Measurements from ENCODE around the gene ZNF318. TPM values are rescaled to one million over a fixed set of nuclear protein-coding genes. Genes with fewer than 3 reads are reported as not detected.

Gene ZNF318
- total and polyA plus RNA-seq, 5 donors: 4.6 to 14.0 (median 11.4) TPM

DNA sequence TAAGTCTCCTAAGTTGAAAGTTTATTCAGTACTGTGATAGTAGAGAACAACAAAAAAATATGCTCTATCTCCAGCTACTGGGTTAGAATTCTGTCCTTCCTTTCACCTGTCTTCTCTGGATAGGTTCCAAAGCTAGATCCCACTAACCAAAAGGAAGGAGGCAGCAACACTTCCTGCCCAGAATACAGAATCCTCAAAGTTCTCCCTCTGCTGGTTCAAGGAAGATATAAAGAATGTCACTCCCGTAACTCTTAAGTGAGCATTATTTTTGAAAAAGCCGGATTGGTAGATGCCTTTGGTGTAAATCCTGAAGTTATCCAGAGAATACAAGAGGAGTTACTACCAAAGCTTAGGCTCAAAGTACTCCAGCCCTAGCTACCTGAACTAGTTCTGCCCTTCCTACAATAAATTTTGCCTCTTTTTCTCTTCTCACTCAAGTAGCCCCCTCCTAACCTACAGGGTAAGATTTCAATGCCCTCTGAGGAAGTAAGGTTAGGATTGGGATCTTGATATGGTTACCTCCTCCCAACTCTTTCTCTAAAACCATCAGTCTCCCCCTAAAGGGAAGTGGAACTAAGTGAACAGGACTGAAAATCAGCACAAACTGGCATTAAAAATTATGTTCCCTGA lies 34.9 kb downstream of the ZNF318 start:
- H3K9me3 ChIP-seq (ENCODE audit: control insufficient read depth, low read length): no peaks in the 10 kb centered on the region
- intact Hi-C loops (cut with DNase I): loop anchor here (5.0 to 10.0 kb wide), 2 partner anchors 70 to 72 kb away; no protein-coding TSS in a partner anchor
- 29% methylated on average over 2 of the region's 2 CpGs for WGBS
- H3K4me1 ChIP-seq (ENCODE audit: control insufficient read depth, insufficient read depth, low read length): no peaks in the 10 kb centered on the region
- no peak overlapping the region for H3K27ac ChIP-seq (ENCODE audit: low read length)
- ATAC-seq (peak; percentile 68 to 77), DNase-seq (no peak)
- no peak overlapping the region for H3K4me3 ChIP-seq (ENCODE audit: low read length)
- H3K27me3 ChIP-seq (ENCODE audit: control insufficient read depth, insufficient read depth): no peaks in the 10 kb centered on the region

DNA sequence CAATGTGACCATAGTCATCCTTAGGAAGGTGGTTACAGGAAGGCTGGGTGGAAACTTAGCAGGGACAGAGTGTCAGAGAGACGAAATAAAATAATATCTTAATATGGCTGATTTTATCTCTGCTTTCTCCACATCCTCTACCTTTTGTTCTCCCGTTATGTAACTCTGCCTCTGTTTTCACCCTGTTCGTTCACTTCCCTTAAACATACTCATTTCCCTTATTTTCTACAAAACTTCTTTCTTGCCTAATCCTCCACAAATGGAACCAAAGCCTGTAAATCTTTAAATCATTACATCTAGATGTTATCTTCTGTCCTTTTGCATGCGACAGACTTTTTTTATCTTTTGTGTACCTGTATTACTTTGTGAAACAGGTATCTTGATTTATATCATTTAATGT lies 37.6 kb downstream of the ZNF318 start:
- Histone ChIP-seq H3K9me3 (ENCODE audit: control insufficient read depth, low read length) (no peaks in the 10 kb centered on the region), H3K27me3 (ENCODE audit: control insufficient read depth, insufficient read depth) (no peaks in the 10 kb centered on the region), H3K27ac (ENCODE audit: low read length) (no peak overlapping the region), H3K4me3 (ENCODE audit: low read length) (no peak overlapping the region), H3K4me1 (ENCODE audit: control insufficient read depth, insufficient read depth, low read length) (no peaks in the 10 kb centered on the region)
- intact Hi-C loops (cut with DNase I): loop anchor here in 2 of 4 donors (10.0 kb wide), 1 partner anchor 67 kb away; no protein-coding TSS in a partner anchor
- WGBS: 73% methylated on average over 4 of the region's 4 CpGs
- no peak for ATAC-seq
- no peak for DNase-seq

DNA sequence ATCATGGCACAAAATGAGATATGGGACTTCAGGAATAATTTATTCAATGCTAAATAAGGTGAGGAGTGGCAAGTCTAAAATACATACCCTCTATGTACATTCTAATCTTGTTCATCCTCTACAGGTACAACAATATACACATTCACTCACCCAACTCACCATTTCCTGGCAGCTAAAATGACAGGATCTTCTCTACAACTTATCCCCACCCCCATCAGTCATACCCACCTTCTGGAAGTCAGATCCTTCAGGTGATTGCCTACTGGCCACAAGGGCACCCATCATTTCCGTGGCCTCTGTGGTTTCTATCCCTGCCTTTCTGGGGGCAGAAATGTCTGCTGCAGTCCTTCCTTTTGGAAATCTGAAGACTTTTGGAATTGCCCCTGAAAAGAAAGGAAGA lies 38.0 kb downstream of the ZNF318 start:
- Histone ChIP-seq H3K4me1 (ENCODE audit: control insufficient read depth, insufficient read depth, low read length) (no peaks in the 10 kb centered on the region), H3K27me3 (ENCODE audit: control insufficient read depth, insufficient read depth) (no peaks in the 10 kb centered on the region), H3K9me3 (ENCODE audit: control insufficient read depth, low read length) (no peaks in the 10 kb centered on the region), H3K4me3 (ENCODE audit: low read length) (no peak overlapping the region), H3K27ac (ENCODE audit: low read length) (no peak overlapping the region)
- intact Hi-C loops (cut with DNase I): loop anchor here in 2 of 4 donors (10.0 kb wide), 1 partner anchor 67 kb away; no protein-coding TSS in a partner anchor
- no peak for ATAC-seq
- WGBS: 77% methylated on average over 1 of the region's 1 CpG
- no peak for DNase-seq

DNA sequence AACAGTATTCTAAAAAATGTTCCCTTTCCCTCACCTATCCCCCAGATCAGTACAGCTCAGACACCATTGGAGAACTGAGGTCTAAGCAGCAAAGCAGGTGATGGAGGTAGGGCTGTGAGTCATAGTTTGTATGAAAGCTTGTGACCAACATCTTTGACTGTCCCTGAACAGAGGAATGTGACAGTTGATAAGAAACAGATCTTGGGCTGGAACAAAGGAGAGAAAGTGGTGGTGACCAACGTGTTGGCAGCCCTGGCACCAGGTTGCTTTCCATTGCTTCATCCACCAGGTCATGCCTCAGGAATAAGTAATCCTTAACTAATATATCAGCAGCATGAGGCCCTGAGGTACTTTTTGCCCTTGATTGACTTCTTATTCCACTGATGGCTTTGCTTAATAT lies 40.9 kb downstream of the ZNF318 start:
- WGBS: 23% methylated on average over 1 of the region's 1 CpG
- peak; percentile 82 to 90 for ATAC-seq

DNA sequence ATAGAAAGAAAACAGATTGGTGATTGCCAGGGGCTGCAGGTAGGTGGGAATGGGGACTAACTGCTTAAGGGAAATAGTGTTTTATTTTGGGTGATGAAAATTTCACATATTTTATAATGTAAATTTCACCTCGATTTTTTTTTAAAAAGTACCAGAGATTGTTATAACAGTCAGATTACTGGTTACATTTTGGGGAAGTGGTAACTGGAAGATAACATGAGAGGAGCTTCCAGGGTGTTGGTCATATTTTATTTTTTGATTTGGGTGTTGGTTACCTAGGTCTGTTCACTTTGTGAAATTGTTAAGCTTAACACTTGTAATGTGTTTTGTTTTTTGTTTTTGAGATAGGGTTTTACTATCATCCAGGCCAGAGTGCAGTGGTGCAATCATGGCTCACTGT lies 43.6 kb downstream of the ZNF318 start:
- Histone ChIP-seq H3K4me1 (ENCODE audit: control insufficient read depth, insufficient read depth, low read length) (no peaks in the 10 kb centered on the region), H3K9me3 (ENCODE audit: control insufficient read depth, low read length) (no peaks in the 10 kb centered on the region), H3K27ac (ENCODE audit: low read length) (no peak overlapping the region), H3K4me3 (ENCODE audit: low read length) (no peak overlapping the region), H3K27me3 (ENCODE audit: control insufficient read depth, insufficient read depth) (no peaks in the 10 kb centered on the region)
- intact Hi-C loops (cut with DNase I): loop anchor here in 1 of 4 donors (5.0 kb wide), 1 partner anchor 59 kb away; no protein-coding TSS in a partner anchor
- 71% methylated on average over 1 of the region's 1 CpG for WGBS
- ATAC-seq (no peak), DNase-seq (no peak)

More for the DNA sequence above, 40.9 kb downstream of the ZNF318 start:
- Histone ChIP-seq H3K9me3 (ENCODE audit: control insufficient read depth, low read length) (no peaks in the 10 kb centered on the region), H3K4me3 (ENCODE audit: low read length) (no peak overlapping the region), H3K27ac (ENCODE audit: low read length) (peak overlapping the region; percentile 18), H3K27me3 (ENCODE audit: control insufficient read depth, insufficient read depth) (no peaks in the 10 kb centered on the region), H3K4me1 (ENCODE audit: control insufficient read depth, insufficient read depth, low read length) (no peaks in the 10 kb centered on the region)
- peak in 2 of 3 donors; percentile 59 to 63 for DNase-seq
- intact Hi-C loops (cut with DNase I): loop anchor here in 1 of 4 donors (5.0 kb wide), 1 partner anchor 61 kb away; no protein-coding TSS in a partner anchor

DNA sequence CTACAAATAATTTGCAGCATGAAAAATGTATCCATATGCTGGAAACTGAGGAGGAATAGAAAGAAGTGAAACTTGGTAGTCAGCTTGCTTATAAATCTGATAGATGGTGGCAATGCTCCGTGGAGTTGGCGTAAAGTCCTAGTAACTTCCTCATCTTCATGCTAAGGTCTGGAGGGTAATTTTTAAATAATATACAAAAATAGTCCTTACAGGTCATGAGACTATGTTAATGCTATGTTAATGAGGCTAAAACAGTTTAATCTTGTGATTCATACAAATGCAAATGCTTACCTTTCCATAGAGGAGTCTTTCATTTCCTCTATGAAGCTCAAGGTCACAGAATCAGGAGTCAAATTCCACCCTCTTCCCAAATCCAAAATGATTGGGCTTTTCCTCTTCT lies 51.4 kb downstream of the ZNF318 start:
- H3K4me1 ChIP-seq (ENCODE audit: control insufficient read depth, insufficient read depth, low read length): no peaks in the 10 kb centered on the region
- no peak for DNase-seq
- 92% methylated on average over 2 of the region's 2 CpGs for WGBS

DNA sequence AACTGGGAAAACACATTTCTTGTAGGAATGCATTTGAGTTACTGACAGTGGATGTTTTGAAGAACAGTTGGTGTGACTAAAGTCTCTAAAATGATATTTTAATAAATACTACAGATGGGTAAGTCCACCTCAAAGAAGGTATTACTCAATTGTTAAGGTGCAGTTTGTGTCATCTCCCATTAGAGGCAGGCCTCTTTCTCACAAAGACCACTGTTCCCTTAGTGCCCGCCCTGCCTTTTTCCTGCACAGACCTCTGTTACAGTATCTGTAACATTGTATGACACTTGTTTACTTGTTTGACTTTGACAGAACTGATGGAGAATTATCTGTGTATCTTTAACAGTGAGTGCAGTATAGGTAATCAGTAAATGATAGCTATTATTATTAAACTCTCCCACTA lies 55.6 kb downstream of the ZNF318 start:
- WGBS: 89% methylated on average over 1 of the region's 1 CpG
- DNase-seq (no peak), ATAC-seq (no peak)
- Histone ChIP-seq H3K27ac (ENCODE audit: low read length) (no peak overlapping the region), H3K4me3 (ENCODE audit: low read length) (no peak overlapping the region), H3K27me3 (ENCODE audit: control insufficient read depth, insufficient read depth) (no peaks in the 10 kb centered on the region), H3K9me3 (ENCODE audit: control insufficient read depth, low read length) (no peaks in the 10 kb centered on the region), H3K4me1 (ENCODE audit: control insufficient read depth, insufficient read depth, low read length) (peaks cover 2% of the 10 kb centered on the region)
- intact Hi-C loops (cut with DNase I): no loop called here

More for the DNA sequence above, 51.4 kb downstream of the ZNF318 start:
- no peak overlapping the region for H3K4me3 ChIP-seq (ENCODE audit: low read length)
- intact Hi-C loops (cut with DNase I): no loop called here
- no peaks in the 10 kb centered on the region for H3K9me3 ChIP-seq (ENCODE audit: control insufficient read depth, low read length)
- ATAC-seq: no peak
- no peak overlapping the region for H3K27ac ChIP-seq (ENCODE audit: low read length)
- no peaks in the 10 kb centered on the region for H3K27me3 ChIP-seq (ENCODE audit: control insufficient read depth, insufficient read depth)

DNA sequence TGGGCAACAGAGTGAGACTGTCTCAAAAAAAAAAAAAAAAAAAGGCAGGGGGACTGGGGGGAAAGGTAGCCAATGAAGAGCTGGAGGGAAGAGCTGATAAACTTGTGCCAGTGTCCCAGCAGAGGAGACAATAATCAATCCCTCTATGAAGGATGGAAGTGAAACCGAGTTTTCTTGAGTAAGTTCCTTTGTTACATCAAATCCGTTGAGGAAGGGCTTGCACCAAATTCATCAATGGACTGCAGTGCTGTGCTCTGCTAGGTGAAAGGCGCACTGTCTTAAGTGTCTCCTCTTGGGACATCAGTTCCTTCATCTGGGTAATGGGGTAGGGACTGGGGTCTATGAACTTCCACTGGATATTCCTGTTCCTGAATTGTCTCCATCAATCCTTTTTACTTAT lies 57.8 kb downstream of the ZNF318 start:
- H3K9me3 ChIP-seq (ENCODE audit: control insufficient read depth, low read length): no peaks in the 10 kb centered on the region
- WGBS: 69% methylated on average over 3 of the region's 3 CpGs
- no peaks in the 10 kb centered on the region for H3K27me3 ChIP-seq (ENCODE audit: control insufficient read depth, insufficient read depth)
- intact Hi-C loops (cut with DNase I): no loop called here
- DNase-seq: no peak
- peaks cover 4% of the 10 kb centered on the region for H3K4me1 ChIP-seq (ENCODE audit: control insufficient read depth, insufficient read depth, low read length)
- ATAC-seq: no peak
- no peak overlapping the region for H3K27ac ChIP-seq (ENCODE audit: low read length)
- no peak overlapping the region for H3K4me3 ChIP-seq (ENCODE audit: low read length)

DNA sequence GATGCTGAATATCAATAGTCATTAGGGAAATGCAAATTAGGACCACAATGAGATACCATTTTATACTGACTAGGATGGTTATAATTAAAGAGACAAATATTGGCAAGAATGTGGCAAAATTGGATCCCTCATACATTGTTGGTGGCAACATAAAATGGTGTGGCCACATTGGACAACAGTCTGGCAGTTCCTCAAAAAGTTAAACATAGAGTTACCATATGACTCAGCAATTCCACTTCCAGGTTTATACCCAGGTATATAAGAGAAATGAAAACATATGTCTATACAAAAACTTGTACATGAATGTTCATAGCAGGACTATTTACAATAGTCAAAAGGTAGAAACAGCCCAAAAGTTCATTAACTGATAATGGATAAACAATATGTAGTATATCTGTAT lies 58.8 kb downstream of the ZNF318 start:
- no peak overlapping the region for H3K4me3 ChIP-seq (ENCODE audit: low read length)
- ATAC-seq (no peak), DNase-seq (no peak)
- intact Hi-C loops (cut with DNase I): no loop called here
- H3K4me1 ChIP-seq (ENCODE audit: control insufficient read depth, insufficient read depth, low read length): peaks cover 4% of the 10 kb centered on the region
- H3K27ac ChIP-seq (ENCODE audit: low read length): no peak overlapping the region
- H3K9me3 ChIP-seq (ENCODE audit: control insufficient read depth, low read length): no peaks in the 10 kb centered on the region
- no peaks in the 10 kb centered on the region for H3K27me3 ChIP-seq (ENCODE audit: control insufficient read depth, insufficient read depth)

DNA sequence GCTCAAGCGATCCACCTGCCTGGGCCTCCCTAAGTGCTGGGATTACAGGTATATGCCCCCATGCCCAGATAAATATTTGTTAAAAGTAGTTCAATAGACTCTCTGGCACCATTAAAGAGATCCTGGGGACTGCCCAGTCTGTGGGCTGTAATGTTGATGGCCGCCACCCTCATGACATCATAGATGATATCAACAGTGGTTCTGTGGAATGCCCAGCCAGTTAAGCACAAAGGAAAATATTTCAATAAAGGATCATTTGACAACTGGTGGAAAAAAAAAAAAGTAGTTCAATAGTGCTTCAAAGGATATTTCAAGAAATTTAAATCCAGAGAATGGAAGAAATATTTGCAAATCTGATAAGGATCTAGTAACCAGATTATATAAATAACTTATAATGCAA lies 59.3 kb downstream of the ZNF318 start:
- DNase-seq (no peak), ATAC-seq (no peak)
- peaks cover 4% of the 10 kb centered on the region for H3K4me1 ChIP-seq (ENCODE audit: control insufficient read depth, insufficient read depth, low read length)
- intact Hi-C loops (cut with DNase I): no loop called here
- no peaks in the 10 kb centered on the region for H3K27me3 ChIP-seq (ENCODE audit: control insufficient read depth, insufficient read depth)
- no peak overlapping the region for H3K4me3 ChIP-seq (ENCODE audit: low read length)
- no peaks in the 10 kb centered on the region for H3K9me3 ChIP-seq (ENCODE audit: control insufficient read depth, low read length)
- 96% methylated on average over 2 of the region's 2 CpGs for WGBS
- H3K27ac ChIP-seq (ENCODE audit: low read length): no peak overlapping the region

DNA sequence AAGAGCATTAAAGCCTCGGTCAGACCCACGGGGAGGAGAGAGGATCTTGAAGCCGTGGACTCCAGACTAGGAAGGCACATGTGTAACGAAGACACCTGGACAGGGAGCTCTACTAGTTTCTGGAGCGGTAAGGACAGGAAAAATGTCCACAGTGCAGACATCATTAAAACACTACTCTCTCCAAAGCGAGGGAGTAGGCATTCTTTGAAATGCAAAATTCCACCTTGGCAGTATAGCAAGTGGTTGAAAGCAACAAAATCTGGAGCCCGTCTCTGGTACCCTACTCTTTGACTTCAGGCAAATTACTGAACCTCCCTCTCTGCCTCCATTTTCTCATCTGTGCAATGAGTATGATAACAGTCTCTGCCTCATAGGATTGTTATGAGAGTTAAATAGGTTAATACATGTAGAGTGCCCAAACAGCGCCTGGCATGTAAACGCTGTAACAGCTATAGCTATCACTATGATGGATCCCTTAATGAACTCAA lies 60.4 kb downstream of the ZNF318 start:
- Histone ChIP-seq H3K27me3 (ENCODE audit: control insufficient read depth, insufficient read depth) (no peaks in the 10 kb centered on the region), H3K4me3 (ENCODE audit: low read length) (peak overlapping the region; percentile 60), H3K4me1 (ENCODE audit: control insufficient read depth, insufficient read depth, low read length) (peaks cover 4% of the 10 kb centered on the region), H3K27ac (ENCODE audit: low read length) (no peak overlapping the region), H3K9me3 (ENCODE audit: control insufficient read depth, low read length) (no peaks in the 10 kb centered on the region)
- no peak for DNase-seq
- intact Hi-C loops (cut with DNase I): no loop called here
- WGBS: 39% methylated on average over 9 of the region's 9 CpGs
- peak in 1 of 2 donors; percentile 6 for ATAC-seq

Measured in right cardiac atrium (tissue), 5 donors.